CD4-positive, alpha-beta T cell treated with Interleukin-21 for 1 hour (primary cell): ENCODE measurements around the gene NREP.
A peak's percentile ranks its signal among the peaks of the same experiment; 100 is the strongest.

ENCODE experiments used
- DNase-seq: peaks from one replicate; pipeline ENCODE4 v3.0.0-alpha.2; 2020

NREP gene

GRCh38 chr5:111764019-111764418 is 7.0 kb upstream of the NREP start:
- DNase-seq, result no peak

- no peak for DNase-seq
Observed at GRCh38 chr5:111762895-111763294, 5.9 kb upstream of the NREP start.

- no peak for DNase-seq
Observed at GRCh38 chr5:111758284-111758628, 1.3 kb upstream of the NREP start.

- peak; percentile 73 for DNase-seq
Observed at GRCh38 chr5:111757355-111758283, 625 bp upstream of the NREP start.

- no peak for DNase-seq
Observed at GRCh38 chr5:111755942-111756381, 1.0 kb downstream of the NREP start.

- DNase-seq, result no peak
Observed at GRCh38 chr5:111755345-111755941, 1.6 kb downstream of the NREP start.

- DNase-seq, result no peak
Observed at GRCh38 chr5:111753884-111754589, 3.0 kb downstream of the NREP start.

- DNase-seq, result no peak
Observed at GRCh38 chr5:111752426-111752965, 4.5 kb downstream of the NREP start.

- no peak for DNase-seq
Observed at GRCh38 chr5:111749303-111750026, 7.5 kb downstream of the NREP start.

GRCh38 chr5:111748304-111748763 is 8.7 kb downstream of the NREP start:
- DNase-seq, result no peak

GRCh38 chr5:111747337-111747736 is 9.7 kb downstream of the NREP start:
- DNase-seq, result no peak

GRCh38 chr5:111746791-111747190 is 10.2 kb downstream of the NREP start:
- no peak for DNase-seq

- no peak for DNase-seq
Observed at GRCh38 chr5:111745075-111745739, 11.8 kb downstream of the NREP start.

GRCh38 chr5:111744455-111744854 is 12.5 kb downstream of the NREP start:
- no peak for DNase-seq

GRCh38 chr5:111743988-111744387 is 13.0 kb downstream of the NREP start:
- DNase-seq, result no peak

- DNase-seq, result no peak
Observed at GRCh38 chr5:111743512-111743911, 13.5 kb downstream of the NREP start.

GRCh38 chr5:111742177-111742994 is 14.6 kb downstream of the NREP start:
- no peak for DNase-seq

- no peak for DNase-seq
Observed at GRCh38 chr5:111741278-111741677, 15.7 kb downstream of the NREP start.

GRCh38 chr5:111739416-111739815 is 17.6 kb downstream of the NREP start:
- DNase-seq, result no peak

GRCh38 chr5:111738118-111738517 is 18.9 kb downstream of the NREP start:
- DNase-seq, result no peak

- no peak for DNase-seq
Observed at GRCh38 chr5:111737716-111738115, 19.3 kb downstream of the NREP start.
